Suprapubic skin (tissue), 4 donors: ENCODE data around the gene CALCOCO1. TPM values are rescaled to one million over a fixed set of nuclear protein-coding genes. Genes with fewer than 3 reads are reported as not detected.

Experiments used
- DNase-seq, 2 donors: peaks; one replicate each; pipeline ENCODE4 v3.0.0-alpha.2; 2019; ENCODE audit warnings: low spot score in 2 of 2
- H3K27ac ChIP-seq: fragments of 200-600 bp; sonication (generic); one replicate; pipeline ENCODE4 v1.5.1; 2019
- H3K27me3 ChIP-seq: fragments of 200-600 bp; sonication (generic); one replicate; pipeline ENCODE4 v1.5.1; 2019
- H3K36me3 ChIP-seq: fragments of 200-600 bp; sonication (generic); one replicate; pipeline ENCODE4 v1.5.1; 2019
- H3K4me1 ChIP-seq: fragments of 200-600 bp; sonication (generic); one replicate; pipeline ENCODE4 v1.5.1; 2019
- H3K4me3 ChIP-seq: fragments of 200-600 bp; sonication (generic); one replicate; pipeline ENCODE4 v1.5.1; 2019; ENCODE audit warnings: mild to moderate bottlenecking
- H3K9me3 ChIP-seq: fragments of 200-600 bp; sonication (generic); one replicate; pipeline ENCODE4 v1.5.1; 2019
- CTCF ChIP-seq, 2 donors: fragments of 200-600 bp in 1 of 2; fragments of 450-650 bp in 1 of 2; sonication (generic) in 1 of 2; IDR thresholded peaks; one replicate each; pipeline ENCODE4 v1.5.1; 2016 to 2019; ENCODE audit warnings: antibody characterized with exemption in 2 of 2, mild to moderate bottlenecking in 1 of 2, moderate library complexity in 1 of 2
- EP300 ChIP-seq: sonication (generic); formaldehyde crosslinking; IDR thresholded peaks from one replicate; pipeline ENCODE4 v1.6.1; 2017; ENCODE audit warnings: antibody characterized with exemption
- POLR2A ChIP-seq, 2 donors: fragments of 450-650 bp; IDR thresholded peaks; one replicate each; pipeline ENCODE4 v1.6.1; 2017; ENCODE audit warnings: antibody characterized with exemption in 2 of 2, mild to moderate bottlenecking in 2 of 2, moderate library complexity in 2 of 2
- POLR2AphosphoS5 ChIP-seq, 3 donors: sonication (generic); formaldehyde crosslinking; IDR thresholded peaks; one replicate each; pipeline ENCODE4 v1.6.1; 2017; ENCODE audit warnings: antibody characterized with exemption in 3 of 3
- WGBS: methylation state at CpG from one replicate; pipeline ENCODE4 v1.1.5; 2018; 5-methylcytosine and 5-hydroxymethylcytosine counted together
- total RNA-seq, 4 donors: library from RNA; depleted of rRNA; stranded (reverse); fragments of >200 nt; gene quantifications; one replicate each; pipeline ENCODE4 v1.1.0, GENCODE V29; 2016

Gene CALCOCO1
- total RNA-seq, 4 donors from 2014 or later: 287 to 729 (median 317) TPM

GRCh38 chr12:53759261-53759660, 32.0 kb upstream of the CALCOCO1 start:
- 69% methylated on average over 2 of the region's 2 CpGs for WGBS
- no peak overlapping the region for H3K4me3 ChIP-seq
- H3K9me3 ChIP-seq: no peaks in the 10 kb centered on the region
- H3K4me1 ChIP-seq: peaks cover 14% of the 10 kb centered on the region
- DNase-seq: peak in 1 of 2 donors; percentile 48
- H3K27ac ChIP-seq: no peak overlapping the region
- no peak for TF ChIP-seq POLR2AphosphoS5 (IDR thresholded peaks at IDR 0.05)
- no peak for TF ChIP-seq EP300
- no peak for TF ChIP-seq POLR2A (IDR thresholded peaks at IDR 0.05)
- TF ChIP-seq CTCF (IDR thresholded peaks at IDR 0.05): no peak
- H3K27me3 ChIP-seq: peaks cover 51% of the 10 kb centered on the region
- no peaks in the 10 kb centered on the region for H3K36me3 ChIP-seq

GRCh38 chr12:53758730-53759103, 31.5 kb upstream of the CALCOCO1 start:
- no peak overlapping the region for H3K4me3 ChIP-seq
- no peak overlapping the region for H3K27ac ChIP-seq
- H3K27me3 ChIP-seq: peaks cover 46% of the 10 kb centered on the region
- no peaks in the 10 kb centered on the region for H3K36me3 ChIP-seq
- WGBS: 56% methylated on average over 8 of the region's 8 CpGs
- peaks cover 14% of the 10 kb centered on the region for H3K4me1 ChIP-seq
- no peaks in the 10 kb centered on the region for H3K9me3 ChIP-seq
- TF ChIP-seq POLR2A (IDR thresholded peaks at IDR 0.05) (no peak), EP300 (no peak), CTCF (IDR thresholded peaks at IDR 0.05) (no peak), POLR2AphosphoS5 (IDR thresholded peaks at IDR 0.05) (no peak)
- no peak for DNase-seq

GRCh38 chr12:53758081-53758729, 31.0 kb upstream of the CALCOCO1 start:
- DNase-seq: no peak
- Histone ChIP-seq H3K36me3 (no peaks in the 10 kb centered on the region), H3K9me3 (no peaks in the 10 kb centered on the region), H3K4me3 (no peak overlapping the region), H3K27me3 (peaks cover 43% of the 10 kb centered on the region), H3K4me1 (peaks cover 14% of the 10 kb centered on the region), H3K27ac (no peak overlapping the region)
- 64% methylated on average over 7 of the region's 7 CpGs for WGBS
- TF ChIP-seq EP300: no peak

- Histone ChIP-seq H3K27ac (no peak overlapping the region), H3K36me3 (no peaks in the 10 kb centered on the region), H3K4me3 (no peak overlapping the region), H3K27me3 (peaks cover 37% of the 10 kb centered on the region), H3K4me1 (peaks cover 14% of the 10 kb centered on the region), H3K9me3 (no peaks in the 10 kb centered on the region)
- TF ChIP-seq POLR2A (IDR thresholded peaks at IDR 0.05): no peak
- no peak for TF ChIP-seq POLR2AphosphoS5 (IDR thresholded peaks at IDR 0.05)
- TF ChIP-seq CTCF (IDR thresholded peaks at IDR 0.05): peak; percentile 82 to 98
- no peak for TF ChIP-seq EP300
- 12% methylated on average over 17 of the region's 17 CpGs for WGBS
- DNase-seq: peak; percentile 88 to 89
These were observed 30.0 kb upstream of the CALCOCO1 start for GRCh38 chr12:53757101-53757770.

GRCh38 chr12:53756300-53757100, 29.2 kb upstream of the CALCOCO1 start:
- Histone ChIP-seq H3K9me3 (no peaks in the 10 kb centered on the region), H3K27me3 (peaks cover 31% of the 10 kb centered on the region), H3K36me3 (no peaks in the 10 kb centered on the region), H3K4me1 (peaks cover 21% of the 10 kb centered on the region), H3K4me3 (no peak overlapping the region), H3K27ac (no peak overlapping the region)
- no peak for TF ChIP-seq POLR2A (IDR thresholded peaks at IDR 0.05)
- no peak for TF ChIP-seq POLR2AphosphoS5 (IDR thresholded peaks at IDR 0.05)
- no peak for TF ChIP-seq CTCF (IDR thresholded peaks at IDR 0.05)
- TF ChIP-seq EP300: no peak
- DNase-seq: no peak
- 80% methylated on average over 5 of the region's 5 CpGs for WGBS
